WTC11 (cell line): ENCODE data around the gene BZW1. TPM values are rescaled to one million over a fixed set of nuclear protein-coding genes. Genes with fewer than 3 reads are reported as not detected.
"Not testable (repeated sequence)": the region's sequence is repeated elsewhere in the genome, so short reads cannot be mapped to it uniquely, and the experiment has no call there.

ENCODE experiments used
- ATAC-seq: fragments of 200-7000 bp; cut with Tn5 transposase; 2 replicates; pipeline ENCODE4 v1.10.0; 2021; ENCODE audit warnings: mild to moderate bottlenecking, moderate library complexity
- CTCF ChIA-PET: fragments of 300-600 bp; sonication (Branson Sonifier 250); formaldehyde crosslinking; loops from one replicate; lab custom pipeline; 2021; ENCODE audit warnings: antibody characterized with exemption; lab: Charles Lee
- POLR2A ChIA-PET: fragments of 350-600 bp; sonication (Branson Sonifier 250); formaldehyde crosslinking; loops from one replicate; lab custom pipeline; 2021; ENCODE audit warnings: antibody characterized with exemption; lab: Charles Lee
- DNase-seq: peaks from one replicate; pipeline ENCODE4 v3.0.0; 2021; ENCODE audit warnings: low spot score
- H3K27ac Mint-ChIP-seq: 2 replicates; pipeline ENCODE4 v1.8.0; 2021; ENCODE audit warnings: mixed read lengths
- H3K27me3 Mint-ChIP-seq: 2 replicates; pipeline ENCODE4 v1.8.0; 2021; ENCODE audit warnings: low read depth, mild to moderate bottlenecking, moderate library complexity, mixed read lengths
- H3K36me3 Mint-ChIP-seq: 2 replicates; pipeline ENCODE4 v1.8.0; 2021; ENCODE audit warnings: mixed read lengths
- H3K4me1 Mint-ChIP-seq: 2 replicates; pipeline ENCODE4 v1.8.0; 2022; ENCODE audit warnings: mixed read lengths
- H3K4me3 Mint-ChIP-seq: 2 replicates; pipeline ENCODE4 v1.8.0; 2021; ENCODE audit warnings: mild to moderate bottlenecking, moderate library complexity, mixed read lengths
- H3K9me3 Mint-ChIP-seq: 2 replicates; pipeline ENCODE4 v1.8.0; 2021; ENCODE audit warnings: mixed read lengths
- GABPB1 ChIP-seq: sonication (generic); formaldehyde crosslinking; IDR thresholded peaks from 2 replicates; pipeline ENCODE4 v1.8.1; 2023; ENCODE audit warnings: mild to moderate bottlenecking, missing genetic modification reagents
- GTF2I ChIP-seq: fragments of 250-450 bp; sonication (Bioruptor Pico); conservative IDR thresholded peaks from 2 replicates; pipeline ENCODE4 v1.4.0; 2021; ENCODE audit warnings: mild to moderate bottlenecking
- HMGA2 ChIP-seq: fragments of 250-450 bp; sonication (Bioruptor Pico); IDR thresholded peaks from 2 replicates; pipeline ENCODE4 v1.4.0; 2021; ENCODE audit warnings: mild to moderate bottlenecking, moderate library complexity
- MYBL2 ChIP-seq: sonication (generic); formaldehyde crosslinking; IDR thresholded peaks from 2 replicates; pipeline ENCODE4 v1.8.1; 2023; ENCODE audit warnings: mild to moderate bottlenecking, moderate library complexity, missing genetic modification reagents
- NR3C1 ChIP-seq: sonication (generic); formaldehyde crosslinking; conservative IDR thresholded peaks from 2 replicates; pipeline ENCODE4 v1.8.1; 2023; ENCODE audit warnings: low read depth, mild to moderate bottlenecking, missing genetic modification reagents
- PRRX2 ChIP-seq: fragments of 250-450 bp; sonication (Bioruptor Pico); IDR thresholded peaks from 2 replicates; pipeline ENCODE4 v1.8.0; 2021; ENCODE audit warnings: mild to moderate bottlenecking
- TEAD1 ChIP-seq: sonication (generic); formaldehyde crosslinking; IDR thresholded peaks from 2 replicates; pipeline ENCODE4 v1.8.0; 2022; ENCODE audit warnings: mild to moderate bottlenecking, missing genetic modification reagents
- ZNF121 ChIP-seq: sonication (generic); formaldehyde crosslinking; IDR thresholded peaks from 2 replicates; pipeline ENCODE4 v1.8.0; 2023; ENCODE audit warnings: missing genetic modification reagents
- ZNF219 ChIP-seq: sonication (generic); formaldehyde crosslinking; IDR thresholded peaks from 2 replicates; pipeline ENCODE4 v1.8.0; 2023; ENCODE audit warnings: missing genetic modification reagents, mild to moderate bottlenecking, borderline replicate concordance
- ZNF281 ChIP-seq: sonication (generic); formaldehyde crosslinking; IDR thresholded peaks from 2 replicates; pipeline ENCODE4 v1.8.0; 2023; ENCODE audit warnings: mild to moderate bottlenecking, missing genetic modification reagents
- ZNF512 ChIP-seq: sonication (generic); formaldehyde crosslinking; IDR thresholded peaks from 2 replicates; pipeline ENCODE4 v1.8.1; 2022; ENCODE audit warnings: missing genetic modification reagents, borderline replicate concordance
- total RNA-seq: library from RNA; stranded (reverse); gene quantifications from 3 replicates; pipeline ENCODE4 v1.2.3, GENCODE V29; 2021
- TF ChIP-seq, protein P1 (sequence below): sonication (generic); formaldehyde crosslinking; IDR thresholded peaks from 2 replicates; pipeline ENCODE4 v1.8.1; 2023; ENCODE audit warnings: mild to moderate bottlenecking, missing genetic modification reagents, moderate library complexity

Gene BZW1
- total RNA-seq, 1 experiment from 2014 or later, result 255 TPM

DNA sequence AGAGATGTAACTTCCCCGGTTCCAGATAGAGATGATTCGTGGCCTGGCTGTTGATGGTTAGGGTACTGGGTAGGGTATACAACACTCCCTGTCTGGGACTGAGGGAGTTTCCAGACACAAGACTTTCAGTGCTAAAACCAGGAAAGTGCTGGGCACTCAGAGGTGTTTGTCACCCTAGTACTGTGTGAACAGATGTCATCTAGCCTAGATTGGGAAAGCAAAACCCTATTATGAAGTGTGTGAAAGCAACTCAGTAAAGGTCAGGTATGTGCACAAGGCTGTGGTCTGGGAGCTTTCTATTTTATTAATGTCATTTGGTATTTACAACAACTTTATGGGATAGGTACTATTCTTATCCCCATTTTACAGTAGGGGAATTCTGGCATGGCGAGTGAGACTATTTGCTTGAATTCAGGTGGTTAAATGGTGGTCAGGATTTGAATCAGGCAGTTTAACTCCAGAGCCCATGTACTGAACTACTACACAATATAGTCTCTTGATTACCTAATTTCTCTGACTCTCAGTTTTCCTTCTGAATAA is 2.6 kb downstream of the BZW1 start (continued):
- no peak for TF ChIP-seq ZNF512 (CRISPR knock-in tag)
- TF ChIP-seq GABPB1, result no peak
- no peak for TF ChIP-seq MYBL2 (CRISPR knock-in tag)
- no peak for TF ChIP-seq ZNF121 (CRISPR knock-in tag)
- TF ChIP-seq ZNF219 (CRISPR knock-in tag), result no peak
- no peak for TF ChIP-seq HMGA2 (CRISPR knock-in tag)
- TF ChIP-seq, all 79 proteins: peak for 0

- CTCF ChIA-PET, result no interaction called here
- H3K27me3 Mint-ChIP-seq, result no peaks in the 10 kb centered on the region
- H3K27ac Mint-ChIP-seq, result no peak overlapping the region
- POLR2A ChIA-PET, result no interaction called here
- TF ChIP-seq NR3C1 (no peak), GTF2I (CRISPR knock-in tag) (no peak), PRRX2 (no peak), TEAD1 (CRISPR knock-in tag) (no peak)
- DNase-seq (no peak), ATAC-seq (no peak)
- peaks cover 21% of the 10 kb centered on the region for H3K4me1 Mint-ChIP-seq
- no peak overlapping the region for H3K4me3 Mint-ChIP-seq
- peaks cover 66% of the 10 kb centered on the region for H3K36me3 Mint-ChIP-seq
- no peaks in the 10 kb centered on the region for H3K9me3 Mint-ChIP-seq
Measured at GRCh38 chr2:200814917-200815316, 3.2 kb downstream of the BZW1 start.

DNA sequence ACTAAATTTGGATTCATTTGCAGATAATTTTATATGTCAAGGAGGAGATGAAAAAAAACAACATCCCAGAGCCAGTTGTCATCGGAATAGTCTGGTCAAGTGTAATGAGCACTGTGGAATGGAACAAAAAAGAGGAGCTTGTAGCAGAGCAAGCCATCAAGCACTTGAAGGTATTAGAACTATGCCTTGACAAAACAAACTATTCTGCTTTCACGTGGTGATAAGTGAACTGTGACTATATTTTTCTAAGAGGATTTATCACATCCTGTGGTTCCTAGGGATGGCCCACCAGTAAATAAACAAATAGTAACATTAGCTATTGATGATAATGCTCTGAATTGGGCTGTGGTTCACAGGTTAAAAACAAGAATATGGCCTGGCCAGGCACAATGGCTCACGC is 7.0 kb downstream of the BZW1 start:
- ATAC-seq, H3K4me3 Mint-ChIP-seq, H3K27me3 Mint-ChIP-seq, CTCF ChIA-PET, H3K9me3 Mint-ChIP-seq, DNase-seq, H3K4me1 Mint-ChIP-seq, H3K27ac Mint-ChIP-seq: not testable (repeated sequence)
- POLR2A ChIA-PET, result interaction anchor here (0.7 kb wide), 1 partner anchor 32 kb away, joined by 3 read pairs; no protein-coding TSS in a partner anchor
- peaks cover 83% of the 10 kb centered on the region for H3K36me3 Mint-ChIP-seq

DNA sequence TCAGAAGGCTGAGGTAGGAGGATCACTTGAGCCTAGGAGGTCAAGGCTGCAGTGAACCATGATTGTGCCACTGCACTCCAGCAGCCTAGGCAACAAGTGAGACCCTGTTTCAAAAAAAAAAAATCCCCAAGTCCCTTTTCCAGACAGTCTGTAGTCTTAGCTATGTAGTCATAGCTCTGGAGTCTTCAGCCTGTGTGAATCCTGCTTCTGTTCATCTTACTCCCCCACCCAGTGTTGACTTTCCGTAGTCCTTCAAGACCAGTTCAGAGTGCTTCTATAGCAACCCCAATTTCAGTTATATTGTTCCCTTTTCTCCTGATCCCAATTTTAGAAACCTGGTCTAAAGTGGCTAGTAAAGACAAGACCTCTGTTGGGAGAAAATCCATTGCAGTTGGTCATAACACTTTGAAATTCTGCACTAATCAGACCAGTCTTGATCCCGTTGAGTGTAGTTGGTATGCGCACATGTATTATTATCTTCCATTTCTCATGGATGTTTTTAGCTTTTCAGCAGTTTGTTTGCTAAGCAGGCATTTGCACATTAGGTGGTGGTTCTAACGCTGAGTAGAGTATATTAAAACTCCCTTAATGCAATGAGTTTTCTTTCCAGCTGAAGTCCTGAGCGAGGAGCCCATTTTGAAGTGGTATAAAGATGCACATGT is 9.0 kb downstream of the BZW1 start:
- POLR2A ChIA-PET, result no interaction called here
- Mint-ChIP-seq H3K4me3 (no peak overlapping the region), H3K27ac (no peak overlapping the region), H3K4me1 (no peaks in the 10 kb centered on the region)
- ATAC-seq, result no peak
- CTCF ChIA-PET, result no interaction called here
- TF ChIP-seq ZNF281 (CRISPR knock-in tag) (no peak), PRRX2 (0 out of 2 replicates have a peak, but pooled peaks have one; percentile 37)
- TF ChIP-seq, protein P1, sequence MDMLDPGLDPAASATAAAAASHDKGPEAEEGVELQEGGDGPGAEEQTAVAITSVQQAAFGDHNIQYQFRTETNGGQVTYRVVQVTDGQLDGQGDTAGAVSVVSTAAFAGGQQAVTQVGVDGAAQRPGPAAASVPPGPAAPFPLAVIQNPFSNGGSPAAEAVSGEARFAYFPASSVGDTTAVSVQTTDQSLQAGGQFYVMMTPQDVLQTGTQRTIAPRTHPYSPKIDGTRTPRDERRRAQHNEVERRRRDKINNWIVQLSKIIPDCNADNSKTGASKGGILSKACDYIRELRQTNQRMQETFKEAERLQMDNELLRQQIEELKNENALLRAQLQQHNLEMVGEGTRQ (CRISPR knock-in tag), result no peak
- TF ChIP-seq, all 79 proteins: peak for 1
- H3K27me3 Mint-ChIP-seq, result no peaks in the 10 kb centered on the region
- H3K9me3 Mint-ChIP-seq, result no peaks in the 10 kb centered on the region
- peaks cover 66% of the 10 kb centered on the region for H3K36me3 Mint-ChIP-seq
- no peak for DNase-seq
